ENCODE results near the gene BCAT1.

Gene BCAT1

GRCh38 chr12:24898185-24898584 is 50.7 kb downstream of the BCAT1 start:
- peak; percentile 74 for DNase-seq (ENCODE audit: low read depth)
- TF ChIP-seq, protein P1, sequence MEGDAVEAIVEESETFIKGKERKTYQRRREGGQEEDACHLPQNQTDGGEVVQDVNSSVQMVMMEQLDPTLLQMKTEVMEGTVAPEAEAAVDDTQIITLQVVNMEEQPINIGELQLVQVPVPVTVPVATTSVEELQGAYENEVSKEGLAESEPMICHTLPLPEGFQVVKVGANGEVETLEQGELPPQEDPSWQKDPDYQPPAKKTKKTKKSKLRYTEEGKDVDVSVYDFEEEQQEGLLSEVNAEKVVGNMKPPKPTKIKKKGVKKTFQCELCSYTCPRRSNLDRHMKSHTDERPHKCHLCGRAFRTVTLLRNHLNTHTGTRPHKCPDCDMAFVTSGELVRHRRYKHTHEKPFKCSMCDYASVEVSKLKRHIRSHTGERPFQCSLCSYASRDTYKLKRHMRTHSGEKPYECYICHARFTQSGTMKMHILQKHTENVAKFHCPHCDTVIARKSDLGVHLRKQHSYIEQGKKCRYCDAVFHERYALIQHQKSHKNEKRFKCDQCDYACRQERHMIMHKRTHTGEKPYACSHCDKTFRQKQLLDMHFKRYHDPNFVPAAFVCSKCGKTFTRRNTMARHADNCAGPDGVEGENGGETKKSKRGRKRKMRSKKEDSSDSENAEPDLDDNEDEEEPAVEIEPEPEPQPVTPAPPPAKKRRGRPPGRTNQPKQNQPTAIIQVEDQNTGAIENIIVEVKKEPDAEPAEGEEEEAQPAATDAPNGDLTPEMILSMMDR (conservative IDR thresholded peaks at IDR 0.05; ENCODE audit: low read length): no peak
- H3K4me3 ChIP-seq (ENCODE audit: low read length): no peak overlapping the region

DNA sequence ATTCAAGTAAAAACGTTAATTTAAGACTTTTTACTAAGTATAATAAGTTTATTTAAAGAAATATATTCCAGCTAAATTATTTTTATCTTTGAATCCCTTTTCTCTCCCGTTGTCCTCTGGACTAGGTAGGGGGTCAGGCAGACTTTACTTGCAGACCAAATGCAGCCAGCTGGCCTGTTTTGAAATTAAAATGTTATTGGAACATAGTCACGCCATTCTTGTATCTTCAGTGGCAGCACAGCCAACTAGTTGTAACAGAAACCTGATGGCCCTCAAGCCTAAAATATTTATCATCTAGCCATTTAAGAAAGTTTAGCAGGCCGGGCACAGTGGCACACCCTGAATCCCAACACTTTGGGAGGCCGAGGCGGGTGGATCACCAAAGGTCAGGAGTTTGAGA is 52.7 kb downstream of the BCAT1 start:
- TF ChIP-seq, protein P1 (conservative IDR thresholded peaks at IDR 0.05; ENCODE audit: low read length): no peak

GRCh38 chr12:24895612-24896011 is 53.3 kb downstream of the BCAT1 start:
- TF ChIP-seq, protein P1 (conservative IDR thresholded peaks at IDR 0.05; ENCODE audit: low read length): no peak
- H3K4me3 ChIP-seq (ENCODE audit: low read length): no peak overlapping the region
- no peak for DNase-seq (ENCODE audit: low read depth)

More for the DNA sequence above, 52.7 kb downstream of the BCAT1 start:
- DNase-seq (ENCODE audit: low read depth): no peak
- no peak overlapping the region for H3K4me3 ChIP-seq (ENCODE audit: low read length)

- no peak overlapping the region for H3K4me3 ChIP-seq (ENCODE audit: low read length)
- DNase-seq (ENCODE audit: low read depth): no peak
- TF ChIP-seq, protein P1 (conservative IDR thresholded peaks at IDR 0.05; ENCODE audit: low read length): no peak
Observed at GRCh38 chr12:24894879-24895278, 54.0 kb downstream of the BCAT1 start.

DNA sequence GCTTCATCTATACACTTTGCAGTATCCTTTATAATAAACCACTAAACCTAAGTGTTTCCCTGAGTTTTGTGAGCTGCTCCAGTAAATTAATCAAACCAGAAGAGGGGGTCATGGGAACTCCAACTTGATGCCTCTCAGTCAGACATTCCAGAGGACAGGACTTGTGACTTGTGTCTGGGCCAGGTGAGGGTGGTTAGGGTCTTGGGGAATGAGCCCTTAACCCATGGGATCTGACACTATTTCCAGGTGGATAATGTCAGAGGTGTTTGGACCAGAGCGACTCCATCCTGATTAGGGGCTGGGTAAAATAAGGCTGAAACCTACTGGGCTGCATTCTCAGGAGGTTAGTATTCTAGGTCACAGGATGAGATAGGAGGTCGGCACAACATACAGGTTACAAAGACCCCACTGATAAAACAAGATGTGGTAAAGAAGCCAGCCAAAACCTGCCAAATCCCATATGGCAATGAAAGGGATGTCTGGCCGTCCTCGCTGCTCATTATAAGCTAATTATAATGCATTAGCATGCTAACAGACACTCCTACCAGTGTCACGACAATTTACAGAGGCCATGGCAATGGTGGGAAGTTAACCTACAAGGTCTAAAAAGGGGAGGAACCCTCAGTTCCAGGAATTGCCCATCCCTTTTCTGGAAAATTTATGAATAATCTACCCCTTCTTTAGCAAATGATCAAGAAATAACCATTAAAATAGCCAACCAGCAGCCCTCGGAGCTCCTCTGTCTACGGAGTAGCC is 58.7 kb downstream of the BCAT1 start:
- TF ChIP-seq, protein P1 (conservative IDR thresholded peaks at IDR 0.05; ENCODE audit: low read length): no peak
- DNase-seq (ENCODE audit: low read depth): no peak
- no peak overlapping the region for H3K4me3 ChIP-seq (ENCODE audit: low read length)

- no peak overlapping the region for H3K4me3 ChIP-seq (ENCODE audit: low read length)
- no peak for DNase-seq (ENCODE audit: low read depth)
- TF ChIP-seq, protein P1 (conservative IDR thresholded peaks at IDR 0.05; ENCODE audit: low read length): no peak
Observed at GRCh38 chr12:24889411-24889810, 59.5 kb downstream of the BCAT1 start.

GRCh38 chr12:24888813-24889212 is 60.1 kb downstream of the BCAT1 start:
- no peak overlapping the region for H3K4me3 ChIP-seq (ENCODE audit: low read length)
- TF ChIP-seq, protein P1 (conservative IDR thresholded peaks at IDR 0.05; ENCODE audit: low read length): no peak
- DNase-seq (ENCODE audit: low read depth): no peak
